NCI-H128 (cell line): ENCODE results near the gene VCL.
"Not testable (repeated sequence)": the region's sequence is repeated elsewhere in the genome, so short reads cannot be mapped to it uniquely, and the experiment has no call there.

ENCODE experiments used
- DNase-seq: peaks from one replicate; lab custom pipeline; 2025; ENCODE audit not compliant: unreplicated experiment; lab: John Stamatoyannopoulos, UW

Gene VCL

GRCh38 chr10:73997787-73998622 is at the start of gene VCL:
Gene VCL (plus strand): TSS chr10:73998116. CDS start chr10:73998208, 92 bp downstream.
- peak; percentile 80 for DNase-seq

DNA sequence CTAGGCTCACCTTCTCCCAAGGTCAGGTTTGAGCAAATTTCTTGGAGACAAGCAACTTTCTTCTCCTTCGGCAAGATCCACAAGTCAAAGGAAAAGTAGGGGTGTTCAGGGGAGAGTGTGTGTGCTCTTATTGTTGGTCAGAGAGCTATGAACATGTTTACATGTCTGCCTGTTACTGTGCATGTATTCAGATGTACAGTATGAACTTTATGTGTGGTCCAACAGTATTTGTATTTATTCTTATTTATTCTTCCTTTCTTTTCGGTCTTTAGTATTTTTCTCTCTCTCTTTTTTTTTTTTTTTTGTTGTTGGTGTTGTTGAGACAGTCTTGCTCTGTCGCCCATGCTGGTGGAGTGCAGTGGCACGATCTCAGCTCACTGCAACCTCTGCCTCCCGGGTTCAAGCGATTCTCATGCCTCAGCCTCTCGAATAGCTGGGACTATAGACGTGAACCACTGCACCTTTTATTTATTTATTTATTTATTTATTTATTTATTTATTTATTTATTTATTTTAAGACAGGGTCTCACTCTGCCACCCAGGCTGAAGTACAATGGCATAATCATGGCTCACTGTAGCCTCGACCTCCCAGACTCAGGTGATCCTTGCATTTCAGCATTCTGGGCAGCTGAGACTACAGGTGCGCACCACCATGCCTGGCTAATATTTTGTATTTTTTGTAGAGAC is 48.8 kb upstream of the VCL start:
- DNase-seq = no peak

- no peak for DNase-seq
Observed at GRCh38 chr10:73950155-73950948, 47.6 kb upstream of the VCL start.

DNA sequence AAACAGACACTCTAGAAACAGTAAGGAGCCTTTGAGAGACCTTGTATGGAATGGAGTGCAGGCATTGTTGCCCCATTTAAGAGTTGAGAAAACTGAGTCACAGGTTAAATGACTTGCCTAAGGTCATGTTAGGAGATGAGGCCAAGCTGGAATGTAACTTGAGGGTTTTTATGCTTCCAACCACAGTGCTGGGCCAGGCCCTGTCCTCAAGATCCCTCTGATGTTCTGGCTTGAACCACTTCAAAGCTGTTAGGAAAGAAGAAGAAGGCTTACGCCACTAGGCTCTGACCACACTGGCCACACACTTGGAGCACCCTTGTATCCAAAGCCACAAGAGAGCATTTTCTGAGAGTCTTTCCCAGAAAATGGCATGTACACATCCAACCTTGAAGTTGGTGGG is 44.3 kb upstream of the VCL start:
- no peak for DNase-seq

DNA sequence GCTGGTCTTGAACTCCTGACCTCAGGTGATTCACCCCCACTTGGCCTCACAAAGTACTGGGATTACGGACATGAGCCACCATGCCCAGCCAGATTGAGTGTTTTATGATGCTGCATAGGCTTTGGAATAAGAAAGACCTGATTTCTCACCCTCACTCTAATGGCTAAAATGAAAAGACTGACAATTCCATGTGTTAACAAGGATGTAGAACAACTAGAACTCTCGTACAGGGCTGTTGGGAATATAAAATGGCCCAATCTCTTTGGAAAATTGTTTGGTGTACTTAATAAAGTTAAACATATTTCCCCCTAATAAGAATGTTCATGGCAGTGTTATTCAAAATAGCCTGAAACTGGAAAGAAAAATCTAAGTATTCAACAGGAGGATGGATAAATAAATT is 43.2 kb upstream of the VCL start:
- DNase-seq = no peak

DNA sequence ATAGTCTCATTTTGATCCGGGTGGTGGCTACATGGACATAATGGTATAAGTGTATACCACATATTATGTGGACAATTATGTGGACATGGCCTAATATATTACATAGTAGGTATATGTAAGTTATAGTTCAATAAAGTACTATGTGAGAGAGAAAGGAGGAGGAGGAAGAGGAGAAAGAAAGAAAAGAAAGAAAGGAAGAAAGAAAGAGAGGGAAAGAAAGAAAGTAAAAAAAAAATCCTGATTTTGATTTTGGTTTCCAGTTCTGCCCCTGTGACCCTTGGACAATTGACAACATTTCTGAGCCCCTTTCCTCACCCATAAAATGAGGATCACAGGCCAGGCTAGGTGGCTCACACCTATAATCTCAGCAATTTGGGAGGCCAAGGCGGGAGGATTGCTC is 42.2 kb upstream of the VCL start:
- no peak for DNase-seq

GRCh38 chr10:73956476-73957359 is 41.2 kb upstream of the VCL start:
- no peak for DNase-seq

DNA sequence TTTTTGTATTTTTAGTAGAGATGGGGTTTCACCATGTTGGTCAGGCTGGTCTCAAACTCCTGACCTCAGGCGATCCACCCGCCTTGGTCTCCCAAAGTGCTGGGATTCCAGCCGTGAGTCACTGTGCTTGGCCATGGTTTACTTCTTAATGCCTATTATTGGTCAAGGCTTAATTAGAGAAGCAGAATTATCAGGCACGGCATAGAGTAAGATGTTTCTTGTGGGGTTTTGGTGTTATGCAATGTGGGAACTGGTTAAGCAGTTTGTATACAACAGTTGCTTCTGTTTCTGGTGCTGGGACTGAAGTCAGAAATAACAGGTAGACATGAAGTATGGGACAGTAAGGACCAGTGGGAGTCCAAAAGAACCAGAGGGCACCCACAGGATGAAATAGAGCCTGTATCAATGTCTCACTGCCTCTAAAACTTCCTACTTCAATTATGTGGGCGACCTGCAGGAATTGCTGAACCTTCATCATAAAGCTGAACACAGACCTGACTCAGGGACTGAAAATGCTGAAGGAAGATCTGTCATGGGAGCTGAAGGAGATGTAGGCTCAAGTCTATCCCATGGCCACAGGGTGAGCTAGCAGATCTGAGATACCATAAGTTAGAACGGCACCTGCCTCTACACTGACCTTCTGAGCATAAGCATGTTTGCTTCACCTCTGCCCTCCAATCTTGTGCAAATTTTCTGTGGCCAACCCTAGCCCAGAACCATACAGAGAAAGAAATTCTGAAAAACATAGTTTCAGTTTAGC is 38.3 kb upstream of the VCL start:
- DNase-seq = no peak

DNA sequence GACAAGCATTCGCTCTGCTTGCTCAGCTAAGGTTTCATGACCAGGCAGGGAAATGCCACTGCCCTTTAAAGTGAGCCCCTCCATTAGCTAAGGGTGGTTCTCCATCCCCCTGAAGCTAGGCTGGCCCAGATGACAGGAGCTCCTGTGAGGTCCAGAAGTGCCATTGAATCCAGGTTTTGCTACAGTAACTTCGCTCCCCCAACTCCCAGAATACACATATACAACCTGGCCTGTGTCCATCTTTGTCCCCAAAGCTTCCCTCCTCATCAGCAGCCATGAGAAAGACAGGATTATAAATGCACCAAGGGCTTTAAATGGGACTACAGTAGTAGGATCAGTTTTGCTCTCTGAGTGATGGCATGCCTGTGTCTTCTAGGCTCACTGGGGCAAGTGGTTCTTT is 35.5 kb upstream of the VCL start:
- DNase-seq = no peak

GRCh38 chr10:73963533-73963932 is 34.4 kb upstream of the VCL start:
- DNase-seq = not testable (repeated sequence)

- no peak for DNase-seq
Observed at GRCh38 chr10:73964743-73965142, 33.2 kb upstream of the VCL start.

DNA sequence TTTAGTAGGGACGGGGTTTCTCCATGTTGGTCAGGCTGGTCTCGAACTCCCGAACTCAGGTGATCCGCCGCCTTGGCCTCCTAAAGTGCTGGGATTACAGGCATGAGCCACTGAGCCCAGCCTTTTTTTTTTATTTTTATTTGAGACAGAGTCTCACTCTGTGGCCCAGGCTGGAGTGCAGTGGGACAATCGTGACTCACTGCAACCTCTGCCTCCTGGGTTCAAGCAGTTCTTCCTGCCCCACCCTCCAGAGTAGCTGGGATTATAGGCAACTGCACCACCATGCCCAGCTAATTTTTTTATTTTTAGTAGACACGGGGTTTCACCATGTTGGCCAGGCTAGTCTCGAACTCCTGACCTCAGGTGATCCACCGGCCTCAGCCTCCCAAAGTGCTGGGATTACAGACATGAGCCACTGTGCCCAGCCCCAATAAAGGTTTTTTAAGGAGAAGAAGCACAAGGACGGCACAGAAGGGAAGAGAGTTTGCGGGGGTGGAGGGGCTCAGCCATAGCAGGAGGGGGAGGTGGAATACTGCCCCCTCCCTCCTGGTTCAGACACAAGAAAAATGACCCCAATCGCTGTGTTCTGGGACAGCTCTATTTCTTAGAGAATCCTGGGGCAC is 32.5 kb upstream of the VCL start:
- not testable (repeated sequence) for DNase-seq

GRCh38 chr10:73965890-73966768 is 31.8 kb upstream of the VCL start:
- no peak for DNase-seq

GRCh38 chr10:73967022-73967429 is 30.9 kb upstream of the VCL start:
- no peak for DNase-seq

DNA sequence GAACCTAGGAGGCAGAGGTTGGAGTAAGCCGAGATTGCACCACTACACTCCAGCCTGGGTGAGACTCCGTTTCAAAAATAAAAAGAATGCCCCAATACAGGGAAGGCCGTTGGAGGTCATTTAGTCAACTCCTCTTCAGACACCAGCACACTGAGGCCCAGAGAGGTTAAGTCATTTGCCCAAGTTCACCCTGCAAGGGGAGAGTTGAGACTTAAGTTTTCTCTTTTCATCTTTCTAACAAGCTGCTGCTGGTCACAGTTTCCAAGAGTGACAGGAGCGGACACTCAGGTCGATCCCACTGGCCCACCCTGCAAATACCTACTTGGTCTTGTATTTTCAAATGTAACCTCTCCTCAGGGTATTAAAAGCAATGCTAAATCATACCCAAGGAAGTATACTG is 30.4 kb upstream of the VCL start:
- DNase-seq = no peak

- DNase-seq = no peak
Observed at GRCh38 chr10:73968098-73968521, 29.8 kb upstream of the VCL start.

DNA sequence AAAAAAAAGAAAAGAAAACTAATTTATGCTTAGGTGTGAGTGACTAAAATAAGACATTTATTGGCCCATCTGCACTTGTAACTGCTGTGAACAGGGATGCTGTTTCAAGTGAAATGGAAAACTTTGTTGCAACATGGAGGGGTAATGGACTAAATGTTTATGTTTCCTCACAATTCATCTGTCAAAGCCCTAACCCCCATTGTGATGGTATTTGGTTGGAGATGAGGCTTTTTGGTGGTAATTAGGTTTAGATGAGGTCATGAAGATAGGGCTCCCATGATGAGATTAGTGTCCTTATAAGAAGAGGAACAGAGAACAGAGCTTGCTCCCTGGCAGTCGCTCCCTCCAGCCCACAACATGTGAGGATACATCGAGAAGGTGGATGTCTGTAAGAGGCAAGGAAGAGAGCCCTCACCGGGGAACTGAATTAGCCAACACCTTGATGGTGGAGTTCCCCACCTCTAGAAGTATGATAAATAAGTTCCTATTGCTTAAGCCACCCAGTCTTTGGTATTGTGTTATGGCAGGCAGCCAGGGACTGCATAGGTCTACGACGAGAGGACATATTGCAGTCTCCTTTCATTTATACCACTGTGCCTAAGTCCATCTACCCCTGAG is 28.6 kb upstream of the VCL start:
- DNase-seq = no peak

DNA sequence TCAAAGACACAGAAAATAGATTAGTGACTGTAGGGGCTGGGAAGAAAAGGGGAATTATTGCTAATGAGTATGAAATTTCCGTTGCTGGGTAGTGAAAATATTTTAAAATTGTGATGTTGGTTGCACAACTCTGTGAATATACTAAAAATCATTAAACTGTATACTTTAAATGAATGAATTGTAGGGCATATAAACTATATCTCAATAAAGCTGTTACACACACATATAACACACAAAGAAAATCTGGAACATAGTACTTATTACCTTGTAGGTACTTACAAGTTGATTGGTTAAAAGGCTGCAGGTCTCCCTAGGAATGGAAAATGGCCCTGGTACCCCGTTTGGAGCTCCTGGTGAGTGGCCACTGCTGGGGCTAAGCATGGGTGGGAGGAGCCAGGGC is 27.1 kb upstream of the VCL start:
- DNase-seq = no peak
